ENCODE results near the gene ARFRP1. TPM values are rescaled to one million over a fixed set of nuclear protein-coding genes. Genes with fewer than 3 reads are reported as not detected.
"Not testable (repeated sequence)": the region's sequence is repeated elsewhere in the genome, so short reads cannot be mapped to it uniquely, and the experiment has no call there.

ARFRP1 gene

GRCh38 chr20:63652192-63652980 is 55.4 kb downstream of the ARFRP1 start:
- no peak overlapping the region for H2AK5ac ChIP-seq (ENCODE audit: low read length)
- no peak overlapping the region for H2BK120ac ChIP-seq (ENCODE audit: low read depth, low read length)
- H3K4me1 ChIP-seq (ENCODE audit: control insufficient read depth, low read depth, low read length) = peaks cover 3% of the 10 kb centered on the region
- H2BK15ac ChIP-seq (replicated peaks; ENCODE audit: low read depth) = no peak overlapping the region
- no peaks in the 10 kb centered on the region for H3K27me3 ChIP-seq (ENCODE audit: insufficient read depth, low read length, poor library complexity)
- no peak overlapping the region for H3K4ac ChIP-seq (ENCODE audit: low read depth, low read length)
- H3K27ac ChIP-seq (ENCODE audit: low read depth, low read length) = no peak overlapping the region
- H3K4me3 ChIP-seq (ENCODE audit: low read length) = peak overlapping the region; percentile 42
- H3K4me2 ChIP-seq (ENCODE audit: low read length) = peak overlapping the region; percentile 67
- no CpG with 5 or more reads among the region's 91 CpGs for WGBS (ENCODE audit: extremely low coverage, insufficient coverage, low lambda C conversion rate)
- no peaks in the 10 kb centered on the region for H3K79me1 ChIP-seq (ENCODE audit: low read length)
- H3K18ac ChIP-seq (ENCODE audit: low read length) = no peak overlapping the region
- H4K8ac ChIP-seq (ENCODE audit: low read depth, low read length) = no peak overlapping the region
- no peak overlapping the region for H4K5ac ChIP-seq (ENCODE audit: low read length)
- H3K79me2 ChIP-seq (ENCODE audit: control insufficient read depth, insufficient read depth, low read length) = no peaks in the 10 kb centered on the region
- H3K23ac ChIP-seq (ENCODE audit: low read length) = no peak overlapping the region
- DNase-seq = peak; percentile 51
- H2BK5ac ChIP-seq (ENCODE audit: low read length) = no peak overlapping the region
- H3K36me3 ChIP-seq (ENCODE audit: control insufficient read depth, insufficient read depth, low read length) = no peaks in the 10 kb centered on the region
- H3K56ac ChIP-seq (ENCODE audit: low read length) = peak overlapping the region; percentile 73
- peak overlapping the region; percentile 65 for H3K9ac ChIP-seq (ENCODE audit: low read length)

- H2BK5ac ChIP-seq (ENCODE audit: low read length) = no peak overlapping the region
- peak overlapping the region; percentile 73 for H3K56ac ChIP-seq (ENCODE audit: low read length)
Observed at GRCh38 chr20:63651942-63652191, 55.9 kb downstream of the ARFRP1 start.

GRCh38 chr20:63650486-63650885 is 57.3 kb downstream of the ARFRP1 start:
- not testable (repeated sequence) for H3K27ac ChIP-seq (ENCODE audit: low read depth, low read length); H2BK5ac ChIP-seq (ENCODE audit: low read length); H3K4me1 ChIP-seq (ENCODE audit: control insufficient read depth, low read depth, low read length); DNase-seq; H2BK120ac ChIP-seq (ENCODE audit: low read depth, low read length); H3K36me3 ChIP-seq (ENCODE audit: control insufficient read depth, insufficient read depth, low read length); H3K79me2 ChIP-seq (ENCODE audit: control insufficient read depth, insufficient read depth, low read length); H3K9ac ChIP-seq (ENCODE audit: low read length); H3K18ac ChIP-seq (ENCODE audit: low read length); H3K4ac ChIP-seq (ENCODE audit: low read depth, low read length); H3K56ac ChIP-seq (ENCODE audit: low read length); H3K4me2 ChIP-seq (ENCODE audit: low read length); H3K23ac ChIP-seq (ENCODE audit: low read length); H4K8ac ChIP-seq (ENCODE audit: low read depth, low read length); H2AK5ac ChIP-seq (ENCODE audit: low read length); H2BK15ac ChIP-seq (replicated peaks; ENCODE audit: low read depth); H3K27me3 ChIP-seq (ENCODE audit: insufficient read depth, low read length, poor library complexity); H3K4me3 ChIP-seq (ENCODE audit: low read length); H3K79me1 ChIP-seq (ENCODE audit: low read length); H4K5ac ChIP-seq (ENCODE audit: low read length)
- WGBS (ENCODE audit: extremely low coverage, insufficient coverage, low lambda C conversion rate) = no CpG with 5 or more reads among the region's 25 CpGs

More at GRCh38 chr20:63651942-63652191, 55.9 kb downstream of the ARFRP1 start:
- H3K4me1 ChIP-seq (ENCODE audit: control insufficient read depth, low read depth, low read length) = peaks cover 3% of the 10 kb centered on the region
- H3K79me2 ChIP-seq (ENCODE audit: control insufficient read depth, insufficient read depth, low read length) = no peaks in the 10 kb centered on the region
- DNase-seq = no peak
- no peak overlapping the region for H2AK5ac ChIP-seq (ENCODE audit: low read length)
- H2BK120ac ChIP-seq (ENCODE audit: low read depth, low read length) = no peak overlapping the region
- no peak overlapping the region for H4K8ac ChIP-seq (ENCODE audit: low read depth, low read length)
- no CpG with 5 or more reads among the region's 11 CpGs for WGBS (ENCODE audit: extremely low coverage, insufficient coverage, low lambda C conversion rate)
- peak overlapping the region; percentile 48 for H3K9ac ChIP-seq (ENCODE audit: low read length)
- H3K18ac ChIP-seq (ENCODE audit: low read length) = no peak overlapping the region
- no peaks in the 10 kb centered on the region for H3K79me1 ChIP-seq (ENCODE audit: low read length)
- no peak overlapping the region for H2BK15ac ChIP-seq (replicated peaks; ENCODE audit: low read depth)
- peak overlapping the region; percentile 23 for H3K4me2 ChIP-seq (ENCODE audit: low read length)
- no peak overlapping the region for H4K5ac ChIP-seq (ENCODE audit: low read length)
- no peak overlapping the region for H3K4me3 ChIP-seq (ENCODE audit: low read length)
- no peak overlapping the region for H3K23ac ChIP-seq (ENCODE audit: low read length)
- no peaks in the 10 kb centered on the region for H3K36me3 ChIP-seq (ENCODE audit: control insufficient read depth, insufficient read depth, low read length)
- H3K27me3 ChIP-seq (ENCODE audit: insufficient read depth, low read length, poor library complexity) = no peaks in the 10 kb centered on the region
- H3K27ac ChIP-seq (ENCODE audit: low read depth, low read length) = no peak overlapping the region
- H3K4ac ChIP-seq (ENCODE audit: low read depth, low read length) = no peak overlapping the region

- WGBS (ENCODE audit: extremely low coverage, insufficient coverage, low lambda C conversion rate) = no CpG with 5 or more reads among the region's 11 CpGs
- Histone ChIP-seq H3K27me3 (ENCODE audit: insufficient read depth, low read length, poor library complexity) (no peaks in the 10 kb centered on the region), H2BK15ac (replicated peaks; ENCODE audit: low read depth) (no peak overlapping the region), H2BK5ac (ENCODE audit: low read length) (no peak overlapping the region), H3K4ac (ENCODE audit: low read depth, low read length) (no peak overlapping the region), H3K18ac (ENCODE audit: low read length) (no peak overlapping the region), H3K79me1 (ENCODE audit: low read length) (no peaks in the 10 kb centered on the region), H3K56ac (ENCODE audit: low read length) (no peak overlapping the region), H3K23ac (ENCODE audit: low read length) (no peak overlapping the region), H3K4me2 (ENCODE audit: low read length) (no peak overlapping the region), H3K4me1 (ENCODE audit: control insufficient read depth, low read depth, low read length) (peaks cover under 1% of the 10 kb centered on the region), H3K4me3 (ENCODE audit: low read length) (no peak overlapping the region), H3K27ac (ENCODE audit: low read depth, low read length) (no peak overlapping the region), H3K79me2 (ENCODE audit: control insufficient read depth, insufficient read depth, low read length) (no peaks in the 10 kb centered on the region), H3K9ac (ENCODE audit: low read length) (no peak overlapping the region), H4K8ac (ENCODE audit: low read depth, low read length) (no peak overlapping the region), H2AK5ac (ENCODE audit: low read length) (no peak overlapping the region), H3K36me3 (ENCODE audit: control insufficient read depth, insufficient read depth, low read length) (no peaks in the 10 kb centered on the region), H2BK120ac (ENCODE audit: low read depth, low read length) (no peak overlapping the region), H4K5ac (ENCODE audit: low read length) (no peak overlapping the region)
- no peak for DNase-seq
Observed at GRCh38 chr20:63648895-63649589, 58.7 kb downstream of the ARFRP1 start.

Small RNA genes lying within 50 kb of the gene (small RNA-seq; reads per million reads assigned to genes)
- gene LIME1 (ENCODE audit: insufficient read depth) (not detected), gene TNFRSF6B (ENCODE audit: insufficient read depth) (not detected)
